ENCODE measurements around the gene EFNB1. TPM values are rescaled to one million over a fixed set of nuclear protein-coding genes. Genes with fewer than 3 reads are reported as not detected.

EFNB1 gene
- total and polyA plus RNA-seq, 2 of the 4 experiments (the other 2 are of a cell fraction), result 17.9 to 26.8 TPM

DNA sequence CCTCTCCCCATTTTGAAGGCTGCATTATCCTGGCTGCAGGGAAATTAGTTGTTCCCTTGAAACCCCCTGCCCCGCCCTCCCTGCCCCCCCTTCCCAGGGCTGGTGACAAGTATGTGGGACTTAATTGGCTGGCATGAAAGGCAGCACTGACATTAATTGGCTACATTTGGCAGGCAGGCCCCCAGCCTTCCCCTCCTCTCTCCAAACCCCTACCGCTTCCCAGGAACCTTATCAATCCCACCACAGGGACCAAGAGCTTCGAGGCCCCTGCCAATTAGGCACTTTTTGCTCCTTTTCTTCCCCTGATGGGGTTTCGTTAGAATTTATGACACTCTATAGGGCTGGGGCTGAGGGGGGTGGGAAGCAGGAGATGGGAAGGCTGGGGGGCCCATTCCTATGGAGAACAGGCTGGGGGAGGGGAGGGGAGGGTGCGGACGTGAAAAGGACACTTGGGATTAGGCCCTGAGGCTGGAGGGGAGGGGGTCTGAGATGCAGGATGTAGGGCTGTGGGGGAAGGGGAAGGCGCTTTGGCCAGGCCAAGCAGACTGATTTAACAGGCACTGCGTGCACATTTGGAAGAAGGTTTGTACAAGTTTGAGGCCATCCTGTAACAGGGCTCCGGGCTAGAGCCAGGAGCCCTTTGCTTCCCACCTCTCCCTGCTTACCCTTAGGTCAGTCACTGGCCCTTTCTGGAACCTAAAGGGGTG is 52.2 kb downstream of the EFNB1 start:
- Histone ChIP-seq H3K27ac (ENCODE audit: insufficient read depth, low read length) (no peak overlapping the region), H3K14ac (replicated peaks; ENCODE audit: low read depth, low read length) (no peak overlapping the region), H3K9me3 (ENCODE audit: control insufficient read depth, insufficient read depth, low read length) (no peaks in the 10 kb centered on the region), H3K4ac (ENCODE audit: low read depth, low read length) (no peak overlapping the region), H4K5ac (ENCODE audit: low read depth, low read length) (no peak overlapping the region), H3K4me2 (ENCODE audit: low read depth, low read length) (no peak overlapping the region), H4K20me1 (ENCODE audit: insufficient read depth, low read length) (no peaks in the 10 kb centered on the region; the same call in 1 of the 2 replicates), H3K18ac (ENCODE audit: low read depth, low read length) (no peak overlapping the region), H3K79me1 (ENCODE audit: low read depth in 1 of 2, low read length in 2 of 2) (no peaks in the 10 kb centered on the region), H3K4me1 (ENCODE audit: control insufficient read depth, insufficient read depth, low read length) (no peaks in the 10 kb centered on the region), H4K91ac (ENCODE audit: insufficient read depth, low read depth, low read length) (no peak overlapping the region), H3K9ac (ENCODE audit: low read depth, low read length) (no peak overlapping the region), H2AFZ (replicated peaks; ENCODE audit: low read length, poor library complexity) (no peak overlapping the region), H2BK20ac (ENCODE audit: low read depth, low read length) (no peak overlapping the region), H2BK5ac (ENCODE audit: low read depth, low read length, poor library complexity, severe bottlenecking) (no peak overlapping the region), H2BK120ac (ENCODE audit: low read depth, low read length) (no peak overlapping the region), H3K27me3 (ENCODE audit: control insufficient read depth, insufficient read depth, low read length) (peaks cover 71% of the 10 kb centered on the region), H3K4me3 (ENCODE audit: insufficient read depth, low read depth, low read length) (no peak overlapping the region), H2BK15ac (ENCODE audit: low read depth, low read length) (no peak overlapping the region), H3K56ac (ENCODE audit: extremely low read depth, insufficient read depth, low read length) (no peak overlapping the region), H4K8ac (ENCODE audit: low read depth in 2 of 2, low read length in 2 of 2) (no peak overlapping the region), H3K9me1 (ENCODE audit: insufficient read depth, low read length) (no peaks in the 10 kb centered on the region), H2AK9ac (replicated peaks; ENCODE audit: low read depth, low read length, poor library complexity) (no peak overlapping the region), H2AK5ac (ENCODE audit: low read depth, low read length) (no peak overlapping the region), H3K23ac (ENCODE audit: low read depth, low read length) (no peak overlapping the region), H3K36me3 (ENCODE audit: control insufficient read depth, insufficient read depth, low read length) (no peaks in the 10 kb centered on the region)
- BruUV-seq (replicated peaks), result no TSS peak
- ATAC-seq (ENCODE audit: low read depth), result no peak
- TF ChIP-seq FOS (IDR thresholded peaks at IDR 0.05; ENCODE audit: low read depth, low read length), result no peak
- in situ Hi-C loops (cut with MboI; ENCODE audit: low sequenced_read_pairs), result no loop called here
- intact Hi-C loops (cut with micrococcal nuclease), result no loop called here
- POLR2A ChIA-PET (ENCODE audit: unreplicated experiment), result no interaction called here
- dilution Hi-C loops (cut with HindIII; ENCODE audit: low sequenced_read_pairs, unreplicated experiment), result no loop called here
- no peak for DNase-seq
- WGBS, 2 experiments (ENCODE audit: extremely low coverage in 2 of 2, insufficient read length in 1 of 2), result no CpG with 5 or more reads among the region's 9 CpGs
- CTCF ChIA-PET, result no interaction called here
